Left lung (tissue), 10 donors: ENCODE data around the gene CD1E. TPM values are rescaled to one million over a fixed set of nuclear protein-coding genes. Genes with fewer than 3 reads are reported as not detected.

ENCODE experiments used
- ATAC-seq: fragments of 200-7000 bp; cut with Tn5 transposase; one replicate; pipeline ENCODE4 v1.9.1; 2020; ENCODE audit warnings: moderate library complexity
- DNase-seq, 4 donors: peaks; one replicate each; pipeline ENCODE4 v3.0.0-alpha.2; 2013 to 2020
- H3K27ac ChIP-seq, 2 donors: fragments of 200-600 bp; sonication (generic) in 1 of 2; one replicate each; pipeline versions ENCODE4 v1.5.0 to v1.8.0; 2020 to 2021
- H3K27me3 ChIP-seq, 2 donors: fragments of 200-600 bp; sonication (generic) in 1 of 2; one replicate each; pipeline versions ENCODE4 v1.5.0 to v1.8.0; 2020 to 2021
- H3K36me3 ChIP-seq, 2 donors: fragments of 200-600 bp; sonication (generic) in 1 of 2; one replicate each; pipeline versions ENCODE4 v1.5.0 to v1.8.0; 2020 to 2021
- H3K4me1 ChIP-seq, 2 donors: fragments of 200-600 bp; one replicate each; pipeline ENCODE4 v1.8.0; 2021
- H3K4me3 ChIP-seq, 2 donors: fragments of 200-600 bp; sonication (generic) in 1 of 2; one replicate each; pipeline versions ENCODE4 v1.5.0 to v1.8.0; 2020 to 2021; ENCODE audit warnings: mild to moderate bottlenecking in 1 of 2
- H3K9me3 ChIP-seq, 2 donors: fragments of 200-600 bp; sonication (generic) in 1 of 2; one replicate each; pipeline versions ENCODE4 v1.5.0 to v1.8.0; 2020 to 2021
- intact Hi-C, 2 donors: fragments of 100-400 bp; cut with DNase I; formaldehyde crosslinking; loops; one replicate each; pipeline versions ENCODE4 v1.11.2 to v1.14.2; 2022
- polyA plus RNA-seq, 6 donors: library from polyadenylated mRNA; unstranded; fragments of 120-200 nt; gene quantifications; one replicate each; pipeline ENCODE4 v1.2.1, GENCODE V29; 2013; ENCODE audit not compliant: insufficient read length in 6 of 6
- total RNA-seq, 2 donors: library from RNA; stranded (reverse); fragmentation: NEBNext Ultra II Directional; extraction: Animal tissue kit (Norgen Biotek cat#: 25700); gene quantifications; one replicate each; pipeline ENCODE4 v1.2.1, GENCODE V29; 2021
- TF ChIP-seq, protein P1 (sequence below), 2 donors: fragments of 200-600 bp; sonication (generic) in 1 of 2; IDR thresholded peaks; one replicate each; pipeline versions ENCODE4 v1.5.0 to v1.8.0; 2021; ENCODE audit warnings: antibody characterized with exemption in 2 of 2
- donor health status: DM: no; HTN: yes; CAD: no.
- donor health status: DM: no; HTN: no; CAD: no.

The CD1E gene
- total and polyA plus RNA-seq, 8 donors, result 0.16 to 0.47 (median 0.24) TPM; not detected in 2

DNA sequence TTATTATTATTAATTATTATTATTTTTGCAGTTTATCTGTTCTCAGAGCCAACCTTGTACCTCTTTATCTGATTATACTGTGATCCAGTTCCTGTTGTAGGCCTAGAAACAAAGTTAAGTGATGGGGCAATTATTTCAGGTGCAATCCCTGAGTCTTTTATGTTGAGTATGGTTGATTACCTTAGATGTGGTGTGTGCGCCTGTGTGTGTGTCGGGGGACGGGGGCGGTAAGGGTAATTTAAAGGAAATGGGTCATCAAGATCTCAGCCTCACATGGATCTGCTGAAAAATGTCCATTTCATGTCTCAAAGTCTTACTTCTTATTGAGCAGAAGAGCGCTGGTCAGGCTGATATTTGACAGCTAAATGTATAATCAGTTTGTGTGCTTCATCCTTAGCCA is 53.4 kb downstream of the CD1E start:
- Histone ChIP-seq H3K27ac (no peak overlapping the region), H3K4me1 (no peaks in the 10 kb centered on the region), H3K4me3 (no peak overlapping the region), H3K36me3 (no peaks in the 10 kb centered on the region), H3K27me3 (no peaks in the 10 kb centered on the region), H3K9me3 (no peaks in the 10 kb centered on the region)
- no peak for ATAC-seq
- TF ChIP-seq, protein P1, sequence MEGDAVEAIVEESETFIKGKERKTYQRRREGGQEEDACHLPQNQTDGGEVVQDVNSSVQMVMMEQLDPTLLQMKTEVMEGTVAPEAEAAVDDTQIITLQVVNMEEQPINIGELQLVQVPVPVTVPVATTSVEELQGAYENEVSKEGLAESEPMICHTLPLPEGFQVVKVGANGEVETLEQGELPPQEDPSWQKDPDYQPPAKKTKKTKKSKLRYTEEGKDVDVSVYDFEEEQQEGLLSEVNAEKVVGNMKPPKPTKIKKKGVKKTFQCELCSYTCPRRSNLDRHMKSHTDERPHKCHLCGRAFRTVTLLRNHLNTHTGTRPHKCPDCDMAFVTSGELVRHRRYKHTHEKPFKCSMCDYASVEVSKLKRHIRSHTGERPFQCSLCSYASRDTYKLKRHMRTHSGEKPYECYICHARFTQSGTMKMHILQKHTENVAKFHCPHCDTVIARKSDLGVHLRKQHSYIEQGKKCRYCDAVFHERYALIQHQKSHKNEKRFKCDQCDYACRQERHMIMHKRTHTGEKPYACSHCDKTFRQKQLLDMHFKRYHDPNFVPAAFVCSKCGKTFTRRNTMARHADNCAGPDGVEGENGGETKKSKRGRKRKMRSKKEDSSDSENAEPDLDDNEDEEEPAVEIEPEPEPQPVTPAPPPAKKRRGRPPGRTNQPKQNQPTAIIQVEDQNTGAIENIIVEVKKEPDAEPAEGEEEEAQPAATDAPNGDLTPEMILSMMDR (IDR thresholded peaks at IDR 0.05), result no peak
- DNase-seq, result no peak
- intact Hi-C loops, result no loop called here

Other genes with a start within 250 kb of the CD1E start
- 1 to 10 TPM; 1.9 to 3.6 TPM for gene CD1D, start 173.0 kb upstream of the CD1E start, total RNA-seq
- 1 to 10 TPM; 1.5 to 2.1 (median 1.7) TPM for gene CD1D, start 173.0 kb upstream of the CD1E start, polyA plus RNA-seq
- under 1 TPM in 1 of 2 donors, not detected in 1; 0.67 TPM for gene CD1A, start 99.5 kb upstream of the CD1E start, total RNA-seq
- under 1 TPM in 1 of 6 donors, not detected in 5; 0.07 TPM for gene CD1A, start 99.5 kb upstream of the CD1E start, polyA plus RNA-seq
- gene CD1C, start 64.0 kb upstream of the CD1E start, total RNA-seq, result 1 to 10 TPM in 1 of 2 donors, under 1 TPM in 1; 0.76 to 1.9 TPM
- 1 to 10 TPM; 1.5 to 2.8 (median 1.9) TPM for gene CD1C, start 64.0 kb upstream of the CD1E start, polyA plus RNA-seq
- gene CD1B, start 22.4 kb upstream of the CD1E start, total RNA-seq, result under 1 TPM in 1 of 2 donors, not detected in 1; 0.41 TPM
- under 1 TPM in 1 of 6 donors, not detected in 5; 0.12 TPM for gene CD1B, start 22.4 kb upstream of the CD1E start, polyA plus RNA-seq
- gene OR10T2, start 45.6 kb downstream of the CD1E start, total RNA-seq, result not detected
- gene OR10T2, start 45.6 kb downstream of the CD1E start, polyA plus RNA-seq, result not detected
- gene OR10K2, start 72.3 kb downstream of the CD1E start, total RNA-seq, result not detected
- under 1 TPM in 1 of 6 donors, not detected in 5; 0.09 TPM for gene OR10K2, start 72.3 kb downstream of the CD1E start, polyA plus RNA-seq
- not detected for gene OR10K1, start 107.9 kb downstream of the CD1E start, total RNA-seq
- gene OR10K1, start 107.9 kb downstream of the CD1E start, polyA plus RNA-seq, result under 1 TPM in 2 of 6 donors, not detected in 4; 0.04 to 0.06 TPM
- not detected for gene OR10R2, start 118.3 kb downstream of the CD1E start, total RNA-seq
- gene OR10R2, start 118.3 kb downstream of the CD1E start, polyA plus RNA-seq, result not detected
- gene OR6Y1, start 200.5 kb downstream of the CD1E start, total RNA-seq, result not detected
- gene OR6Y1, start 200.5 kb downstream of the CD1E start, polyA plus RNA-seq, result not detected
- not detected for gene OR6P1, start 216.7 kb downstream of the CD1E start, total RNA-seq
- gene OR6P1, start 216.7 kb downstream of the CD1E start, polyA plus RNA-seq, result not detected
- gene OR10X1, start 226.0 kb downstream of the CD1E start, total RNA-seq, result not detected
- gene OR10X1, start 226.0 kb downstream of the CD1E start, polyA plus RNA-seq, result not detected